ENCODE data around the gene QPCT.

DNA sequence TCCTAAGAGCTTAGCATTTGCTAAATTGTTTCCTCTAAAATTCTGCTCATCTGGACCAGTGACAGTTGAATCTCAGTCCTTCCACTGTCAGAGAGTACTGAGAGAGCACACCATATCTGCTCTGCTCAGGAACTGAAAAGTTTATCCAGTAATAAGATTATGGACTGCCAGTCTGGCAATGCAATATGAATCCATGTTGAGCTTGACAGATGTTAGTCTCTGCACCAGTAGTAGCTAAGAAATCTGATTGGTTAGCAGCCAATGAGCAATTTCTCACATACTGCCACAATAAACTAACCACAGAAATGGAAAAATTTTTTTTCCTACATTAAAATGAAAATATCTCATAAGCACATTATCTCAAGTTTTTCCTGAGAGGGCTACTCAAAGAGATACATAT lies 22.1 kb upstream of the QPCT start:
- TF ChIP-seq, protein P1, sequence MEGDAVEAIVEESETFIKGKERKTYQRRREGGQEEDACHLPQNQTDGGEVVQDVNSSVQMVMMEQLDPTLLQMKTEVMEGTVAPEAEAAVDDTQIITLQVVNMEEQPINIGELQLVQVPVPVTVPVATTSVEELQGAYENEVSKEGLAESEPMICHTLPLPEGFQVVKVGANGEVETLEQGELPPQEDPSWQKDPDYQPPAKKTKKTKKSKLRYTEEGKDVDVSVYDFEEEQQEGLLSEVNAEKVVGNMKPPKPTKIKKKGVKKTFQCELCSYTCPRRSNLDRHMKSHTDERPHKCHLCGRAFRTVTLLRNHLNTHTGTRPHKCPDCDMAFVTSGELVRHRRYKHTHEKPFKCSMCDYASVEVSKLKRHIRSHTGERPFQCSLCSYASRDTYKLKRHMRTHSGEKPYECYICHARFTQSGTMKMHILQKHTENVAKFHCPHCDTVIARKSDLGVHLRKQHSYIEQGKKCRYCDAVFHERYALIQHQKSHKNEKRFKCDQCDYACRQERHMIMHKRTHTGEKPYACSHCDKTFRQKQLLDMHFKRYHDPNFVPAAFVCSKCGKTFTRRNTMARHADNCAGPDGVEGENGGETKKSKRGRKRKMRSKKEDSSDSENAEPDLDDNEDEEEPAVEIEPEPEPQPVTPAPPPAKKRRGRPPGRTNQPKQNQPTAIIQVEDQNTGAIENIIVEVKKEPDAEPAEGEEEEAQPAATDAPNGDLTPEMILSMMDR (IDR thresholded peaks at IDR 0.05; ENCODE audit: poor library complexity) = no peak
- TF ChIP-seq EZH2 (IDR thresholded peaks at IDR 0.05; ENCODE audit: borderline replicate concordance) = no peak

Data from hepatocyte (in vitro differentiated cells).